Bone marrow (tissue), 2 donors: Measurements from ENCODE around the gene ANO6.

Experiments
- DNase-seq, 2 donors: peaks; one replicate each; lab custom pipeline; 2025; lab: John Stamatoyannopoulos, UW

The ANO6 gene

GRCh38 chr12:45458238-45458637 lies 242.3 kb downstream of the ANO6 start:
- no peak for DNase-seq

- DNase-seq, result no peak
Measured at GRCh38 chr12:45458854-45459807, 243.2 kb downstream of the ANO6 start.

GRCh38 chr12:45462506-45462905 lies 246.6 kb downstream of the ANO6 start:
- no peak for DNase-seq

- DNase-seq, result no peak
Measured at GRCh38 chr12:45464699-45465098, 248.8 kb downstream of the ANO6 start.

- no peak for DNase-seq
Measured at GRCh38 chr12:45468751-45469615, 253.1 kb downstream of the ANO6 start.

- DNase-seq, result no peak
Measured at GRCh38 chr12:45469902-45470301, 254.0 kb downstream of the ANO6 start.

GRCh38 chr12:45473636-45474035 lies 257.7 kb downstream of the ANO6 start:
- DNase-seq, result no peak

GRCh38 chr12:45475594-45475993 lies 259.7 kb downstream of the ANO6 start:
- no peak for DNase-seq

GRCh38 chr12:45477526-45477925 lies 261.6 kb downstream of the ANO6 start:
- DNase-seq, result no peak

- DNase-seq, result no peak
Measured at GRCh38 chr12:45478931-45479330, 263.0 kb downstream of the ANO6 start.

- DNase-seq, result no peak
Measured at GRCh38 chr12:45481746-45482145, 265.9 kb downstream of the ANO6 start.

GRCh38 chr12:45483571-45483970 lies 267.7 kb downstream of the ANO6 start:
- no peak for DNase-seq
